Fibroblast of the aortic adventitia (primary cell): Measurements from ENCODE around the gene ALOX5. TPM values are rescaled to one million over a fixed set of nuclear protein-coding genes. Genes with fewer than 3 reads are reported as not detected.

Experiments used
- DNase-seq: peaks from one replicate; pipeline ENCODE4 v3.0.0-alpha.2; 2010; ENCODE audit warnings: low read depth
- H3K4me3 ChIP-seq: 2 replicates; pipeline ENCODE4 v1.5.1; 2011; ENCODE audit warnings: low read depth, mild to moderate bottlenecking, control low read depth, low read length, moderate library complexity
- total RNA-seq: library from RNA; depleted of rRNA; stranded (reverse); fragments of >200 nt; gene quantifications from 2 replicates; pipeline ENCODE4 v1.2.3, GENCODE V29; 2012; ENCODE audit warnings: low replicate concordance
- TF ChIP-seq, protein P1 (sequence below): IDR thresholded peaks from 2 replicates; pipeline ENCODE4 v1.5.1; 2011; ENCODE audit warnings: mild to moderate bottlenecking, low read length, control low read depth, inconsistent platforms; ENCODE audit not compliant: insufficient read depth

ALOX5 gene
- total RNA-seq, 1 donor: not detected

- no peak overlapping the region for H3K4me3 ChIP-seq
- DNase-seq: no peak
- TF ChIP-seq, protein P1, sequence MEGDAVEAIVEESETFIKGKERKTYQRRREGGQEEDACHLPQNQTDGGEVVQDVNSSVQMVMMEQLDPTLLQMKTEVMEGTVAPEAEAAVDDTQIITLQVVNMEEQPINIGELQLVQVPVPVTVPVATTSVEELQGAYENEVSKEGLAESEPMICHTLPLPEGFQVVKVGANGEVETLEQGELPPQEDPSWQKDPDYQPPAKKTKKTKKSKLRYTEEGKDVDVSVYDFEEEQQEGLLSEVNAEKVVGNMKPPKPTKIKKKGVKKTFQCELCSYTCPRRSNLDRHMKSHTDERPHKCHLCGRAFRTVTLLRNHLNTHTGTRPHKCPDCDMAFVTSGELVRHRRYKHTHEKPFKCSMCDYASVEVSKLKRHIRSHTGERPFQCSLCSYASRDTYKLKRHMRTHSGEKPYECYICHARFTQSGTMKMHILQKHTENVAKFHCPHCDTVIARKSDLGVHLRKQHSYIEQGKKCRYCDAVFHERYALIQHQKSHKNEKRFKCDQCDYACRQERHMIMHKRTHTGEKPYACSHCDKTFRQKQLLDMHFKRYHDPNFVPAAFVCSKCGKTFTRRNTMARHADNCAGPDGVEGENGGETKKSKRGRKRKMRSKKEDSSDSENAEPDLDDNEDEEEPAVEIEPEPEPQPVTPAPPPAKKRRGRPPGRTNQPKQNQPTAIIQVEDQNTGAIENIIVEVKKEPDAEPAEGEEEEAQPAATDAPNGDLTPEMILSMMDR: no peak
Measured at GRCh38 chr10:45463244-45464116, 89.5 kb downstream of the ALOX5 start.

GRCh38 chr10:45464958-45465567 is 91.0 kb downstream of the ALOX5 start:
- no peak overlapping the region for H3K4me3 ChIP-seq
- DNase-seq: peak; percentile 75
- TF ChIP-seq, protein P1: peak; percentile 98

GRCh38 chr10:45466784-45467183 is 92.8 kb downstream of the ALOX5 start:
- TF ChIP-seq, protein P1: no peak
- H3K4me3 ChIP-seq: no peak overlapping the region
- DNase-seq: no peak

DNA sequence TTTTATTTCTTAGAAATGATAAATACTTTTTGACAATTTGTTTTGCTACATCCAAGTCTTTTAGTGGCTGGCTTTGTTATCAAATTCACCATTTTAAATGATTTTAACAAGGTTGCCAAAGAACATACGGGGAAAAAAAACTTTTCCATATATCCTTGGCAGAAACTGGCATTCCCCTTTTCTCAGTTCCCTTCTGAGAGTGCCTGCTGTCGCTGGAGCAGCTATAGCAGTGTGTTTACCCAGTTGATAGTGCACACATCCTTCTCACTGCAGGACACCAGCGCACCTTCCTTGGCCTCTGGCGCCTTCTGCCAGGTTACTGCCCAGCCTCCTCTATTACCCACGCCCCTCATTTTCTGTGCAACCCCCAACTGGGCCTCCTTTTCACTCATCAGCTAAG is 94.1 kb downstream of the ALOX5 start:
- no peak overlapping the region for H3K4me3 ChIP-seq
- TF ChIP-seq, protein P1: no peak
- DNase-seq: no peak

GRCh38 chr10:45470098-45471012 is 96.3 kb downstream of the ALOX5 start:
- H3K4me3 ChIP-seq: no peak overlapping the region
- peak; percentile 48 for DNase-seq
- TF ChIP-seq, protein P1: no peak

GRCh38 chr10:45471059-45471458 is 97.0 kb downstream of the ALOX5 start:
- no peak overlapping the region for H3K4me3 ChIP-seq
- TF ChIP-seq, protein P1: no peak
- DNase-seq: no peak
